ENCODE measurements around the gene HLCS.

DNA sequence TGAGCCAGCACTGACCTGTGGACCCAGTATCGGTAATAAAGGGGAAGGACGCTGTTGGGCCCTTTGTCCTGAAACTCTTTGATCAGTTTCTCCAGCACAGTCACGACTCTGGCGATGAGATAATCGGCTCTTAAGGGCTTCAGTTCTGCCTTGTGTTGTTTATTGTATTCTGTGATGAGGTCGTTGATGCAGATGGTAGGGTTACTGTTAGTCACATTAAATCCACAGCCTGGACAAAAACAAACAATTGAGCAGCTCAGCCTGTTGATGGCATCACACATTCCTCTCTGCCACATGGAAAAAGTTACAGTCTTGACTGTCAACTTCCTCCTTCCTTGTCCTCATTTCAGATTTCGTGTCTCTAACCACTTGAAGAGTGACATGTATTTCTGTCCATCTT is 209.9 kb downstream of the HLCS start:
- TF ChIP-seq BHLHE40 (IDR thresholded peaks at IDR 0.05; ENCODE audit: low read depth, low read length) (no peak), POLR2A (IDR thresholded peaks at IDR 0.05; ENCODE audit: low read depth, low read length) (no peak), RFX5 (IDR thresholded peaks at IDR 0.05; ENCODE audit: low read depth, low read length) (no peak), CEBPB (IDR thresholded peaks at IDR 0.05; ENCODE audit: low read depth, low read length) (no peak), CTCF (conservative IDR thresholded peaks at IDR 0.05; ENCODE audit: low read depth, low read length) (no peak), RAD21 (IDR thresholded peaks at IDR 0.05; ENCODE audit: low read length) (no peak)

Data from IMR-90 (cell line).